Upper lobe of left lung (tissue), 4 donors: ENCODE results near the gene TMEM135.

ENCODE experiments used
- POLR2A ChIP-seq, 4 donors: fragments of 450-650 bp; IDR thresholded peaks; one replicate each; pipeline ENCODE4 v1.5.1; 2016 to 2017; ENCODE audit warnings: antibody characterized with exemption in 4 of 4, mild to moderate bottlenecking in 2 of 4
- TF ChIP-seq, protein P1 (sequence below), 6 experiments: fragments of 450-650 bp in 4 of 6; fragments of 200-600 bp in 2 of 6; sonication (generic) in 2 of 6; IDR thresholded peaks; one replicate each; pipeline ENCODE4 v1.5.1; 2016 to 2019; ENCODE audit warnings: antibody characterized with exemption in 6 of 6

DNA sequence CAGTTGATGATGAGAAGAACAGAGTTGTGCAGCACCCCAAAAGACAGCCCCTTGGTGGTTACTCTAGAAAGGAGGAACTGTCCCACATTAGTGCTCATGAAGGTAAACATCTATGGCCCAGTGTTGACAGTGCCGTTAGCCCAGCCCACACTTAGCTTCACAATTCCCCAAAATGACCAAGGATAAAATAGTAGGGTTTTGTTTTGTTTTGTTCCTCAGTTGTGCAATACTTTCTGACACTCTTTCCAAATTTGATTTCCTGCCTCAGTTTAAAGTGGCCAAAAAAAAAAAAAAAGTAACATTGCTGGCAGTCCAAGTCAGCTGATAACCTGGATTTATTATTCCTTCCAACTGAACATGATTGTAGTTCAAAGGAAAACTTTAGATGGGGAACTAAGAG, 269.4 kb downstream of the TMEM135 start:
- no peak for TF ChIP-seq POLR2A (IDR thresholded peaks at IDR 0.05)
- TF ChIP-seq, protein P1, sequence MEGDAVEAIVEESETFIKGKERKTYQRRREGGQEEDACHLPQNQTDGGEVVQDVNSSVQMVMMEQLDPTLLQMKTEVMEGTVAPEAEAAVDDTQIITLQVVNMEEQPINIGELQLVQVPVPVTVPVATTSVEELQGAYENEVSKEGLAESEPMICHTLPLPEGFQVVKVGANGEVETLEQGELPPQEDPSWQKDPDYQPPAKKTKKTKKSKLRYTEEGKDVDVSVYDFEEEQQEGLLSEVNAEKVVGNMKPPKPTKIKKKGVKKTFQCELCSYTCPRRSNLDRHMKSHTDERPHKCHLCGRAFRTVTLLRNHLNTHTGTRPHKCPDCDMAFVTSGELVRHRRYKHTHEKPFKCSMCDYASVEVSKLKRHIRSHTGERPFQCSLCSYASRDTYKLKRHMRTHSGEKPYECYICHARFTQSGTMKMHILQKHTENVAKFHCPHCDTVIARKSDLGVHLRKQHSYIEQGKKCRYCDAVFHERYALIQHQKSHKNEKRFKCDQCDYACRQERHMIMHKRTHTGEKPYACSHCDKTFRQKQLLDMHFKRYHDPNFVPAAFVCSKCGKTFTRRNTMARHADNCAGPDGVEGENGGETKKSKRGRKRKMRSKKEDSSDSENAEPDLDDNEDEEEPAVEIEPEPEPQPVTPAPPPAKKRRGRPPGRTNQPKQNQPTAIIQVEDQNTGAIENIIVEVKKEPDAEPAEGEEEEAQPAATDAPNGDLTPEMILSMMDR (IDR thresholded peaks at IDR 0.05): no peak
